Measurements from ENCODE around the gene TIPIN.
"Not testable (repeated sequence)": the region's sequence is repeated elsewhere in the genome, so short reads cannot be mapped to it uniquely, and the experiment has no call there.

Gene TIPIN

GRCh38 chr15:66306381-66306780 lies 50.1 kb downstream of the TIPIN start (continued):
- TF ChIP-seq ZSCAN5A (tag by site-specific recombination; IDR thresholded peaks at IDR 0.05) (no peak), PRDM2 (tag by site-specific recombination; IDR thresholded peaks at IDR 0.05; ENCODE audit: borderline replicate concordance) (no peak)

- CTCF ChIA-PET; H3K9me3 ChIP-seq (ENCODE audit: control insufficient read depth, insufficient read depth, low read depth, low read length); H3K4me3 ChIP-seq (ENCODE audit: low read depth, low read length); H3K4me1 ChIP-seq (ENCODE audit: control insufficient read depth, insufficient read depth, low read length); H3K27ac ChIP-seq (ENCODE audit: extremely low read depth, low read depth, low read length): not testable (repeated sequence)
- peak; percentile 76 for TF ChIP-seq KLF1 (tag by site-specific recombination; IDR thresholded peaks at IDR 0.05)
- peak; percentile 64; the same call in 1 of the 2 replicates for TF ChIP-seq KLF17 (tag by site-specific recombination; IDR thresholded peaks at IDR 0.05)
- 0 out of 2 replicates have a peak, but pooled peaks have one; percentile 76 for TF ChIP-seq ZBTB49 (tag by site-specific recombination; IDR thresholded peaks at IDR 0.05; ENCODE audit: low read depth)
- TF ChIP-seq KLF7 (tag by site-specific recombination; IDR thresholded peaks at IDR 0.05; ENCODE audit: borderline replicate concordance): peak; percentile 59; the same call in 1 of the 2 replicates
- peak; percentile 81 for TF ChIP-seq GLIS1 (tag by site-specific recombination; IDR thresholded peaks at IDR 0.05)
- TF ChIP-seq ZNF843 (tag by site-specific recombination; IDR thresholded peaks at IDR 0.05): peak; percentile 49; the same call in 1 of the 2 replicates
- TF ChIP-seq WT1 (tag by site-specific recombination; IDR thresholded peaks at IDR 0.05): peak; percentile 34; the same call in 1 of the 2 replicates
- POLR2A ChIA-PET: interaction anchor here (0.6 kb wide), 1 partner anchor 263 kb away, joined by 4 read pairs; no protein-coding TSS in a partner anchor
- H3K36me3 ChIP-seq (ENCODE audit: control insufficient read depth in 2 of 2, insufficient read depth in 1 of 2, low read length in 2 of 2): peaks cover 17 to 22% of the 10 kb centered on the region in 2 experiments
These were observed 52.1 kb downstream of the TIPIN start for GRCh38 chr15:66304425-66304824.

- no peaks in the 10 kb centered on the region for H3K9me3 ChIP-seq (ENCODE audit: control insufficient read depth, insufficient read depth, low read depth, low read length)
- H3K4me1 ChIP-seq (ENCODE audit: control insufficient read depth, insufficient read depth, low read length): 0 out of 2 replicates have a peak, but pooled peaks cover 4% of the 10 kb centered on the region
- peaks cover 6 to 12% of the 10 kb centered on the region in 2 experiments; a peak in 2 of 3 replicates for H3K36me3 ChIP-seq (ENCODE audit: control insufficient read depth in 2 of 2, insufficient read depth in 1 of 2, low read length in 2 of 2)
- no peak overlapping the region for H3K4me3 ChIP-seq (ENCODE audit: low read depth, low read length)
- H3K27ac ChIP-seq (ENCODE audit: extremely low read depth, low read depth, low read length): 0 out of 2 replicates have a peak overlapping the region, but pooled peaks have one; percentile 6
- CTCF ChIA-PET: interaction anchor here (1.0 kb wide), 1 partner anchor 19 kb away, joined by 3 read pairs; no protein-coding TSS in a partner anchor
- POLR2A ChIA-PET: no interaction called here
- TF ChIP-seq KLF7 (tag by site-specific recombination; IDR thresholded peaks at IDR 0.05; ENCODE audit: borderline replicate concordance) (no peak), ZNF24 (tag by site-specific recombination; IDR thresholded peaks at IDR 0.05) (peak; percentile 64; the same call in 1 of the 2 replicates), ZFP3 (tag by site-specific recombination; IDR thresholded peaks at IDR 0.05; ENCODE audit: low read depth) (peak; percentile 72), ZNF664 (tag by site-specific recombination; IDR thresholded peaks at IDR 0.05) (no peak), ZXDB (tag by site-specific recombination; IDR thresholded peaks at IDR 0.05) (no peak), TCF7L2 (IDR thresholded peaks at IDR 0.05; ENCODE audit: borderline replicate concordance, low read depth, low read length) (no peak), ZNF600 (tag by site-specific recombination; IDR thresholded peaks at IDR 0.05) (peak; percentile 72), PRDM10 (tag by site-specific recombination; IDR thresholded peaks at IDR 0.05) (peak; percentile 12; the same call in 1 of the 2 replicates)
These were observed 53.8 kb downstream of the TIPIN start for GRCh38 chr15:66302489-66303278.
